Measurements from ENCODE around the gene TCF12. TPM values are rescaled to one million over a fixed set of nuclear protein-coding genes. Genes with fewer than 3 reads are reported as not detected.

TCF12 gene
- total and polyA plus RNA-seq, 2 of the 8 experiments (the other 6 are each of a cell fraction or from before 2014, with no cell fraction given), result 85.8 to 101 TPM

- H3K23me2 ChIP-seq (ENCODE audit: low read depth, low read length), result no peaks in the 10 kb centered on the region; the same call in 1 of the 2 replicates
- H3K27ac ChIP-seq (ENCODE audit: low read depth, low read length), result no peak overlapping the region
- FAIRE-seq (no peak), DNase-seq (ENCODE audit: low read depth in 1 of 2, low spot score in 2 of 2) (no peak)
- H3K36me3 ChIP-seq (ENCODE audit: control insufficient read depth in 2 of 4, insufficient read depth in 4 of 4, low read length in 3 of 4), result no peaks in the 10 kb centered on the region
- H3K79me1 ChIP-seq (ENCODE audit: low read depth, low read length), result no peaks in the 10 kb centered on the region
- H3K27me3 ChIP-seq (replicated peaks in 1 of 4; ENCODE audit: control insufficient read depth in 3 of 4, extremely low read depth in 1 of 4, insufficient read depth in 3 of 4, low read length in 3 of 4), result no peaks in the 10 kb centered on the region
- H3K4me1 ChIP-seq (replicated peaks in 1 of 4; ENCODE audit: control insufficient read depth in 3 of 4, insufficient read depth in 4 of 4, low read length in 3 of 4), result peaks cover 0 to 11% (median 2%) of the 10 kb centered on the region in 4 experiments; a peak in 2 of 7 replicates
- ChIA-PET POLR2A (ENCODE audit: partially characterized antibody) (no interaction called here), CTCF (ENCODE audit: partially characterized antibody) (no interaction called here)
- H3K4ac ChIP-seq (replicated peaks; ENCODE audit: insufficient read length, low read depth, low read length), result no peak overlapping the region
- H3K18ac ChIP-seq (ENCODE audit: extremely low read depth, low read length), result no peak overlapping the region
- no peak overlapping the region for H2BK15ac ChIP-seq (ENCODE audit: low read length)
- H3K14ac ChIP-seq (ENCODE audit: insufficient read length), result no peak overlapping the region
- H4K5ac ChIP-seq (ENCODE audit: insufficient read length, low read depth, low read length), result no peak overlapping the region
- H2BK20ac ChIP-seq (ENCODE audit: low read length), result no peak overlapping the region
- H3K9me3 ChIP-seq (ENCODE audit: insufficient read depth in 2 of 2, low read depth in 1 of 2, low read length in 1 of 2), result no peaks in the 10 kb centered on the region
- no peak overlapping the region for H2AFZ ChIP-seq (ENCODE audit: low read length)
- TF ChIP-seq SAP30 (IDR thresholded peaks at IDR 0.05; ENCODE audit: insufficient read depth, insufficient replicate concordance, low read length) (no peak), CREB1 (IDR thresholded peaks at IDR 0.05) (no peak), CHD2 (IDR thresholded peaks at IDR 0.05; ENCODE audit: low read length) (no peak), SIN3A (conservative IDR thresholded peaks at IDR 0.05 in 1 of 2, IDR thresholded peaks at IDR 0.05 in 1 of 2; ENCODE audit: low read depth in 1 of 2, low read length in 2 of 2) (no peak), JUND (IDR thresholded peaks at IDR 0.05; ENCODE audit: low read length) (no peak), KDM1A (IDR thresholded peaks at IDR 0.05; ENCODE audit: borderline replicate concordance, low read length) (no peak), JUN (IDR thresholded peaks at IDR 0.05; ENCODE audit: low read depth, low read length) (no peak), HDAC2 (IDR thresholded peaks at IDR 0.05; ENCODE audit: borderline replicate concordance in 1 of 2, low read depth in 2 of 2, low read length in 2 of 2) (no peak), CBX5 (IDR thresholded peaks at IDR 0.05; ENCODE audit: low read depth, low read length) (no peak), RBBP5 (IDR thresholded peaks at IDR 0.05; ENCODE audit: borderline replicate concordance, low read depth, low read length) (no peak), POU5F1 (IDR thresholded peaks at IDR 0.05; ENCODE audit: low read depth, low read length) (no peak)
- no peak overlapping the region for H3K23ac ChIP-seq (ENCODE audit: insufficient read length)
- no peak overlapping the region for H3K56ac ChIP-seq (replicated peaks; ENCODE audit: insufficient read length, low read depth, low read length)
- no peak overlapping the region for H2BK5ac ChIP-seq (ENCODE audit: low read depth, low read length)
- no peak overlapping the region for H2BK120ac ChIP-seq (replicated peaks; ENCODE audit: low read depth, low read length)
- no peak overlapping the region for H3K4me3 ChIP-seq (ENCODE audit: extremely low read depth in 1 of 4, insufficient read depth in 2 of 4, low read depth in 3 of 4, low read length in 4 of 4)
- peaks cover 9 to 10% of the 10 kb centered on the region in 2 experiments for H4K20me1 ChIP-seq (replicated peaks in 1 of 2; ENCODE audit: control insufficient read depth in 1 of 2, insufficient read depth in 2 of 2, low read length in 2 of 2)
- H2AK5ac ChIP-seq (ENCODE audit: low read depth, low read length), result no peak overlapping the region
- peaks cover 10 to 93% of the 10 kb centered on the region in 2 experiments for H3K79me2 ChIP-seq (ENCODE audit: control insufficient read depth in 1 of 2, insufficient read depth in 2 of 2, low read length in 2 of 2)
- no peak overlapping the region for H4K8ac ChIP-seq (ENCODE audit: extremely low read depth, insufficient read depth, low read length)
- no peak overlapping the region for H3K9ac ChIP-seq (replicated peaks in 1 of 4; ENCODE audit: extremely low read depth in 1 of 4, low read depth in 3 of 4, low read length in 3 of 4)
- H3K4me2 ChIP-seq (ENCODE audit: insufficient read depth in 1 of 2, low read depth in 2 of 2, low read length in 2 of 2), result no peak overlapping the region
- H4K91ac ChIP-seq (replicated peaks; ENCODE audit: insufficient read length, low read length), result no peak overlapping the region
- no peak overlapping the region for H2BK12ac ChIP-seq (ENCODE audit: low read depth, low read length)
- 100% methylated on average over 1 of the region's 1 CpG; no CpG with 5 or more reads in 1 of the 2 experiments for WGBS, 2 experiments (ENCODE audit: extremely low coverage in 1 of 2, insufficient coverage in 1 of 2, insufficient read length in 1 of 2, insufficient replicate concordance in 2 of 2, low coverage in 1 of 2, low lambda C conversion rate in 2 of 2, missing lambda C conversion rate in 1 of 2)
Measured at GRCh38 chr15:56965231-56966013, 47.0 kb downstream of the TCF12 start.
